A673 (cell line): Measurements from ENCODE around the gene TRAF4. TPM values are rescaled to one million over a fixed set of nuclear protein-coding genes. Genes with fewer than 3 reads are reported as not detected.

Experiments used
- BruUV-seq: library from RNA; stranded (reverse); fragments of 400-500 nt; replicated peaks from 2 replicates; lab custom pipeline; 2021; lab: Mats Ljungman, UMichigan
- CTCF ChIA-PET: fragments of 300-600 bp; sonication (Branson Sonifier 250); formaldehyde crosslinking; loops from one replicate; lab custom pipeline; 2022; ENCODE audit warnings: antibody characterized with exemption; lab: Charles Lee
- POLR2A ChIA-PET: fragments of 300-600 bp; sonication (Branson Sonifier 250); formaldehyde crosslinking; loops from one replicate; lab custom pipeline; 2022; ENCODE audit warnings: antibody characterized with exemption; ENCODE audit not compliant: low non-redundant PET; lab: Charles Lee
- DNase-seq: peaks from one replicate; pipeline ENCODE4 v3.0.0-alpha.2; 2015; ENCODE audit warnings: low spot score
- H3K27ac ChIP-seq: fragments of 200-600 bp; sonication (generic); 2 replicates; pipeline ENCODE4 v1.5.1; 2016; ENCODE audit warnings: mixed run types, low read depth, mild to moderate bottlenecking, mixed read lengths, antibody characterized with exemption, low read length; ENCODE audit not compliant: poor library complexity, severe bottlenecking
- H3K27me3 ChIP-seq: fragments of 200-600 bp; sonication (generic); replicated peaks from 2 replicates; pipeline ENCODE4 v1.6.1; 2017; ENCODE audit warnings: mixed run types, low read depth, mild to moderate bottlenecking, mixed read lengths, antibody characterized with exemption, low read length; ENCODE audit not compliant: insufficient read depth, poor library complexity
- H3K36me3 ChIP-seq: fragments of 200-600 bp; sonication (generic); 2 replicates; pipeline ENCODE4 v1.6.1; 2016; ENCODE audit warnings: mixed run types, mild to moderate bottlenecking, mixed read lengths, antibody characterized with exemption, low read length; ENCODE audit not compliant: insufficient read depth, poor library complexity, severe bottlenecking
- H3K4me1 ChIP-seq: fragments of 200-600 bp; sonication (generic); 2 replicates; pipeline ENCODE4 v1.6.1; 2017; ENCODE audit warnings: mixed run types, mild to moderate bottlenecking, mixed read lengths, antibody characterized with exemption, low read length; ENCODE audit not compliant: insufficient read depth, poor library complexity, severe bottlenecking
- H3K4me3 ChIP-seq: fragments of 200-600 bp; sonication (generic); 2 replicates; pipeline ENCODE4 v1.5.1; 2016; ENCODE audit warnings: low read depth, mixed run types, mild to moderate bottlenecking, mixed read lengths, low read length; ENCODE audit not compliant: poor library complexity, severe bottlenecking
- H3K9me3 ChIP-seq: fragments of 200-600 bp; sonication (generic); 2 replicates; pipeline ENCODE4 v1.6.1; 2016; ENCODE audit warnings: mixed run types, low read depth, mild to moderate bottlenecking, mixed read lengths, antibody characterized with exemption, low read length; ENCODE audit not compliant: poor library complexity, severe bottlenecking
- EZH2 ChIP-seq: fragments of 200-600 bp; sonication (generic); IDR thresholded peaks from 2 replicates; pipeline ENCODE4 v1.6.1; 2017; ENCODE audit warnings: borderline replicate concordance, low read depth, mild to moderate bottlenecking, mixed read lengths, antibody characterized with exemption, low read length; ENCODE audit not compliant: poor library complexity, severe bottlenecking
- intact Hi-C: fragments of 100-400 bp; cut with micrococcal nuclease; formaldehyde crosslinking; loops from one replicate; pipeline ENCODE4 v1.10.0; 2022; ENCODE audit not compliant: unreplicated experiment
- total RNA-seq: library from RNA; stranded (reverse); gene quantifications from 2 replicates; pipeline ENCODE4 v1.2.3, GENCODE V29; 2021
- TF ChIP-seq, protein P1 (sequence below): fragments of 300-800, 200-600 bp; sonication (generic); conservative IDR thresholded peaks from 2 replicates; pipeline ENCODE4 v1.5.1; 2017; ENCODE audit warnings: low read depth, mild to moderate bottlenecking, antibody characterized with exemption, low read length, moderate library complexity, mixed read lengths

The TRAF4 gene
- total RNA-seq, 1 experiment from 2014 or later: 128 TPM

DNA sequence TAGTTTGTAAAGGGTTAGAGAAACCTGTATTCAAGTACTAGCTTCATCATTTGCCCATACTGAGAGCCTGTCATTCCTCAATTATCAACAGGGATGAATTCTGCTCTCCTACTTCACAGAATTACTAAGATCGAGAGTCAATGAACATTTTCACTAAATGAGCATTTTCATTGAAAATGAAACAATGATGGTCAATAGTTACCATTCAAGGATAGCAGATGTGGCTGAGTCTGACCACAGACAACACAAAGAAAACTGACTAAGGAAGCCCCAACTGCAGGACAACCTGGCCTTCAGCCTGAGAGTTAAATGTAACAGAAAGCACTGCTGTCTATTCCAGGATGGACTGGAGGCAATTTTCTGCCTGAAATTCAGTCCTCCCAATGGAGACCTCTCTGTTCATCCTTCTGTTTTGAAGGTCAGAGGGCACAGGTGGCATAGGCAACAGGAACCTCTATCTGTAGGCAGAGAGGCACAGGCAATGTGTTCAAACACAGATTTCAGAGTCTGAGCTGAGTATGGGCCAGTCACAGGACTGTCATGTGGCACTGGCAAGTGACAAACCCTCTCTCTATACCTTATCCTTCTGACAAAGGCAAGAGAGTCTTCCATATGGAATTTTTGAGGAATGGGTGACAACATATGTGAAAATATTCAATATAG is 19.5 kb downstream of the TRAF4 start:
- intact Hi-C loops: loop anchor here (1.0 to 5.0 kb wide), 4 partner anchors 34 to 140 kb away; partner anchors contain the start of genes DHRS13 and FAM222B
- H3K36me3 ChIP-seq: peaks cover 14% of the 10 kb centered on the region
- H3K4me1 ChIP-seq: peaks cover 29% of the 10 kb centered on the region
- H3K9me3 ChIP-seq: no peaks in the 10 kb centered on the region
- H3K4me3 ChIP-seq: no peak overlapping the region
- no TSS peak for BruUV-seq
- no peak for TF ChIP-seq EZH2
- TF ChIP-seq, protein P1, sequence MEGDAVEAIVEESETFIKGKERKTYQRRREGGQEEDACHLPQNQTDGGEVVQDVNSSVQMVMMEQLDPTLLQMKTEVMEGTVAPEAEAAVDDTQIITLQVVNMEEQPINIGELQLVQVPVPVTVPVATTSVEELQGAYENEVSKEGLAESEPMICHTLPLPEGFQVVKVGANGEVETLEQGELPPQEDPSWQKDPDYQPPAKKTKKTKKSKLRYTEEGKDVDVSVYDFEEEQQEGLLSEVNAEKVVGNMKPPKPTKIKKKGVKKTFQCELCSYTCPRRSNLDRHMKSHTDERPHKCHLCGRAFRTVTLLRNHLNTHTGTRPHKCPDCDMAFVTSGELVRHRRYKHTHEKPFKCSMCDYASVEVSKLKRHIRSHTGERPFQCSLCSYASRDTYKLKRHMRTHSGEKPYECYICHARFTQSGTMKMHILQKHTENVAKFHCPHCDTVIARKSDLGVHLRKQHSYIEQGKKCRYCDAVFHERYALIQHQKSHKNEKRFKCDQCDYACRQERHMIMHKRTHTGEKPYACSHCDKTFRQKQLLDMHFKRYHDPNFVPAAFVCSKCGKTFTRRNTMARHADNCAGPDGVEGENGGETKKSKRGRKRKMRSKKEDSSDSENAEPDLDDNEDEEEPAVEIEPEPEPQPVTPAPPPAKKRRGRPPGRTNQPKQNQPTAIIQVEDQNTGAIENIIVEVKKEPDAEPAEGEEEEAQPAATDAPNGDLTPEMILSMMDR: no peak
- DNase-seq: no peak
- H3K27ac ChIP-seq: no peak overlapping the region
- CTCF ChIA-PET: interaction anchor here (0.5 to 2.3 kb wide), 26 partner anchors 10 to 353 kb away, joined by 3 to 10 read pairs (median 4); partner anchors contain the start of genes DHRS13, FAM222B, FLOT2 and NEK8
- no peaks in the 10 kb centered on the region for H3K27me3 ChIP-seq
- POLR2A ChIA-PET: interaction anchor here (0.6 kb wide), 1 partner anchor 164 kb away, joined by 3 read pairs; no protein-coding TSS in a partner anchor

DNA sequence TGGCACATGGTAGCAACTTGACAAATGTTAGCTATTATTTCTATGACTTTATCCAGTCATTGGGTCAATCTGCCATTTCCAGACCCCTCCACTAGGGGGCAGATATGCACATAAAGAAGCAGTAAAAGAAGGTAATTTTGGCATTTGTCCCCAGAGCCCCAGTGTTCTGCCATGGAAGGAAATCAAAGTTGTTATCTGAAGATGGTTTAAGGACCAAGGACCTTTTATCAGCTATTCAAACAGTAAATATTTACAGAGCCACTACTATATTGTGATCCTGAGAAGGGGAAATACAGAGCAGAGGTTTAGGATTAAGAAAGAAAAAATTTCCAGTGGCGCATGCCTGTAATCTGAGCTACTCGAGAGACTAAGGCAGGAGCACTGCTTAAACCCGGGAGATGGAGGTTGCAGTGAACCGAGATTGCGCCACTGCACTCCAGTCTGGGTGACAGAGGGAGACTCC is 20.0 kb downstream of the TRAF4 start:
- H3K4me1 ChIP-seq: peaks cover 29% of the 10 kb centered on the region
- TF ChIP-seq EZH2: no peak
- TF ChIP-seq, protein P1: peak; percentile 96
- H3K9me3 ChIP-seq: no peaks in the 10 kb centered on the region
- H3K27ac ChIP-seq: no peak overlapping the region
- intact Hi-C loops: loop anchor here (1.0 to 5.0 kb wide), 4 partner anchors 33 to 139 kb away; partner anchors contain the start of genes DHRS13 and FAM222B
- POLR2A ChIA-PET: interaction anchor here (0.6 kb wide), 1 partner anchor 163 kb away, joined by 3 read pairs; no protein-coding TSS in a partner anchor
- no peak overlapping the region for H3K4me3 ChIP-seq
- H3K36me3 ChIP-seq: peaks cover 8% of the 10 kb centered on the region
- no peaks in the 10 kb centered on the region for H3K27me3 ChIP-seq
- peak; percentile 89 for DNase-seq
- CTCF ChIA-PET: interaction anchor here (0.6 to 2.3 kb wide), 27 partner anchors 9 to 353 kb away, joined by 3 to 10 read pairs (median 5); partner anchors contain the start of genes DHRS13, FAM222B, FLOT2 and NEK8
- no TSS peak for BruUV-seq

DNA sequence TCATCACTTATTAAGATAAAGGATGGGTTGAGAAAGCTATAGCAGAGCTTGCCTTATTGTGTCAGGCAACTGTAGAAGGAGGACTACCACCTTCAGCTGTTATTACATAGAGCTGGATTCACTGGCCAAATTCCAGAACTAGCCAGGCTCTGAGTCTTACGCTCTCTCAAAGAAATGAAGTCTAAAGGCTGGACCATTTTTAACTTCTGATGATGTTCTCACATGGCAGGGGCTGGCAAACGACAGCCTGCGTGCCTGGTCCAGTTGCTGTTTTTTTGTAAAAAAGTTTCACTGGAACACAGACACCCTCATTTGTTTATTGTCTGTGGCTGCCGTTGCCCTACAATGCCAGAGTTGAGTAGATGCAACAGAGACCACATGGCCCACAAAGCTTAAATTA is 21.2 kb downstream of the TRAF4 start:
- no peak overlapping the region for H3K27ac ChIP-seq
- TF ChIP-seq, protein P1: no peak
- no peak for TF ChIP-seq EZH2
- no TSS peak for BruUV-seq
- no peak for DNase-seq
- ChIA-PET CTCF (interaction anchor here (1.0 to 2.1 kb wide), 2 partner anchors 12 to 352 kb away, joined by 8 read pairs; no protein-coding TSS in a partner anchor), POLR2A (no interaction called here)
- no peaks in the 10 kb centered on the region for H3K27me3 ChIP-seq
- no peak overlapping the region for H3K4me3 ChIP-seq
- intact Hi-C loops: no loop called here
- no peaks in the 10 kb centered on the region for H3K9me3 ChIP-seq
- peaks cover 23% of the 10 kb centered on the region for H3K4me1 ChIP-seq
- no peaks in the 10 kb centered on the region for H3K36me3 ChIP-seq
